ENCODE measurements around the gene FLOT1. TPM values are rescaled to one million over a fixed set of nuclear protein-coding genes. Genes with fewer than 3 reads are reported as not detected.
A peak's percentile ranks its signal among the peaks of the same experiment; 100 is the strongest.

FLOT1 gene
- total and polyA plus RNA-seq, 2 of the 13 experiments (the other 11 are each of a cell fraction or from before 2014, with no cell fraction given) = 82.3 to 130 TPM

GRCh38 chr6:30686908-30687658 lies 55.4 kb downstream of the FLOT1 start (continued):
- TF ChIP-seq ZNF790 (CRISPR knock-in tag; IDR thresholded peaks at IDR 0.05; ENCODE audit: borderline replicate concordance) (no peak), ZNF331 (CRISPR knock-in tag; IDR thresholded peaks at IDR 0.05) (no peak), ZNF280D (CRISPR knock-in tag; IDR thresholded peaks at IDR 0.05) (no peak; the same call in 1 of the 2 replicates), ZNF737 (CRISPR knock-in tag; IDR thresholded peaks at IDR 0.05; ENCODE audit: borderline replicate concordance) (no peak), ZC3H4 (CRISPR knock-in tag; IDR thresholded peaks at IDR 0.05; ENCODE audit: borderline replicate concordance) (no peak), CREM (IDR thresholded peaks at IDR 0.05) (no peak), CREM (CRISPR knock-in tag; IDR thresholded peaks at IDR 0.05) (no peak), ZBTB44 (CRISPR knock-in tag; IDR thresholded peaks at IDR 0.05) (no peak), ZNF772 (CRISPR knock-in tag; IDR thresholded peaks at IDR 0.05) (0 out of 2 replicates have a peak, but pooled peaks have one; percentile 6), STAT6 (CRISPR knock-in tag; IDR thresholded peaks at IDR 0.05; ENCODE audit: borderline replicate concordance) (no peak), TRAFD1 (CRISPR knock-in tag; IDR thresholded peaks at IDR 0.05; ENCODE audit: borderline replicate concordance) (no peak), ZNF556 (CRISPR knock-in tag; IDR thresholded peaks at IDR 0.05; ENCODE audit: borderline replicate concordance) (peak; percentile 68; the same call in 1 of the 2 replicates), THYN1 (CRISPR knock-in tag; IDR thresholded peaks at IDR 0.05; ENCODE audit: borderline replicate concordance, low read depth) (no peak), SOX5 (CRISPR knock-in tag; IDR thresholded peaks at IDR 0.05; ENCODE audit: borderline replicate concordance) (peak; percentile 74), ZZZ3 (CRISPR knock-in tag; IDR thresholded peaks at IDR 0.05; ENCODE audit: borderline replicate concordance) (no peak), GABPB1 (CRISPR knock-in tag; IDR thresholded peaks at IDR 0.05) (peak; percentile 57; the same call in 1 of the 2 replicates), SATB2 (CRISPR knock-in tag; IDR thresholded peaks at IDR 0.05) (no peak), ARHGAP35 (CRISPR knock-in tag; IDR thresholded peaks at IDR 0.05; ENCODE audit: borderline replicate concordance) (no peak; the same call in 1 of the 2 replicates), SETDB1 (CRISPR knock-in tag; IDR thresholded peaks at IDR 0.05; ENCODE audit: borderline replicate concordance) (no peak), ZNF580 (CRISPR knock-in tag; IDR thresholded peaks at IDR 0.05; ENCODE audit: borderline replicate concordance, low read depth) (no peak)
